Stimulated activated naive CD8-positive, alpha-beta T cell treated with anti-CD3 and anti-CD28 coated beads, Interleukin-15, Interleukin-2, amounts not matched to agents 100 U/mL and 50 U/mL, for 24 hours (primary cell): ENCODE data around the gene WNK1.

ENCODE experiments used
- ATAC-seq: fragments of 150-1000 bp; cut with Tn5 transposase; one replicate; pipeline ENCODE4 v1.10.0; 2021
- DNase-seq: peaks from one replicate; pipeline ENCODE4 v3.0.0; 2021

WNK1 gene

GRCh38 chr12:863285-863684 lies 110.9 kb downstream of the WNK1 start:
- no peak for DNase-seq
- no peak for ATAC-seq

- DNase-seq (no peak), ATAC-seq (no peak)
Measured at GRCh38 chr12:865614-866013, 113.2 kb downstream of the WNK1 start.

- ATAC-seq (no peak), DNase-seq (no peak)
Measured at GRCh38 chr12:867905-868304, 115.5 kb downstream of the WNK1 start.

GRCh38 chr12:868722-869121 lies 116.3 kb downstream of the WNK1 start:
- ATAC-seq (no peak), DNase-seq (no peak)

- DNase-seq (no peak), ATAC-seq (peak; percentile 68)
Measured at GRCh38 chr12:870378-870777, 118.0 kb downstream of the WNK1 start.

GRCh38 chr12:873954-874353 lies 121.6 kb downstream of the WNK1 start:
- ATAC-seq (peak; percentile 66), DNase-seq (no peak)

GRCh38 chr12:879641-880040 lies 127.3 kb downstream of the WNK1 start:
- ATAC-seq (no peak), DNase-seq (no peak)

GRCh38 chr12:880656-881055 lies 128.3 kb downstream of the WNK1 start:
- DNase-seq (no peak), ATAC-seq (no peak)

- no peak for DNase-seq
- ATAC-seq: no peak
Measured at GRCh38 chr12:884746-885414, 132.5 kb downstream of the WNK1 start.

GRCh38 chr12:885701-886100 lies 133.3 kb downstream of the WNK1 start:
- no peak for ATAC-seq
- DNase-seq: no peak

- ATAC-seq (no peak), DNase-seq (no peak)
Measured at GRCh38 chr12:886206-886605, 133.8 kb downstream of the WNK1 start.

- DNase-seq: no peak
- ATAC-seq: no peak
Measured at GRCh38 chr12:894226-894625, 141.8 kb downstream of the WNK1 start.

GRCh38 chr12:896031-896430 lies 143.7 kb downstream of the WNK1 start:
- DNase-seq (no peak), ATAC-seq (no peak)

GRCh38 chr12:897386-897785 lies 145.0 kb downstream of the WNK1 start:
- ATAC-seq: no peak

GRCh38 chr12:902581-902980 lies 150.2 kb downstream of the WNK1 start:
- no peak for ATAC-seq

More at GRCh38 chr12:897386-897785, 145.0 kb downstream of the WNK1 start:
- no peak for DNase-seq

GRCh38 chr12:903055-903454 lies 150.7 kb downstream of the WNK1 start:
- no peak for DNase-seq
- no peak for ATAC-seq

More at GRCh38 chr12:902581-902980, 150.2 kb downstream of the WNK1 start:
- DNase-seq: no peak

GRCh38 chr12:904010-904414 lies 151.6 kb downstream of the WNK1 start:
- DNase-seq (no peak), ATAC-seq (no peak)

- ATAC-seq: peak; percentile 52
- no peak for DNase-seq
Measured at GRCh38 chr12:905261-906031, 153.1 kb downstream of the WNK1 start.

GRCh38 chr12:906062-906585 lies 153.7 kb downstream of the WNK1 start:
- no peak for DNase-seq

GRCh38 chr12:907413-908185 lies 155.2 kb downstream of the WNK1 start:
- ATAC-seq: no peak

More at GRCh38 chr12:906062-906585, 153.7 kb downstream of the WNK1 start:
- no peak for ATAC-seq

GRCh38 chr12:909861-910260 lies 157.5 kb downstream of the WNK1 start:
- ATAC-seq (no peak), DNase-seq (no peak)

More at GRCh38 chr12:907413-908185, 155.2 kb downstream of the WNK1 start:
- DNase-seq: no peak

- no peak for ATAC-seq
- DNase-seq: no peak
Measured at GRCh38 chr12:910416-910815, 158.0 kb downstream of the WNK1 start.
